HEK293 (cell line): Measurements from ENCODE around the gene PLPP1.

ENCODE experiments used
- CTCF ChIP-seq: fragments of 450-650 bp; formaldehyde crosslinking; IDR thresholded peaks from 2 replicates; pipeline ENCODE4 v1.5.1; 2016; ENCODE audit warnings: missing biosample characterization, missing genetic modification characterization
- PRDM2 ChIP-seq: fragments of 450-650 bp; formaldehyde crosslinking; IDR thresholded peaks from 2 replicates; pipeline ENCODE4 v1.5.1; 2016; ENCODE audit warnings: missing biosample characterization, missing genetic modification characterization, borderline replicate concordance
- WT1 ChIP-seq: fragments of 450-650 bp; formaldehyde crosslinking; IDR thresholded peaks from 2 replicates; pipeline ENCODE4 v1.5.1; 2016; ENCODE audit warnings: missing biosample characterization, missing genetic modification characterization
- YY1 ChIP-seq: fragments of 450-650 bp; formaldehyde crosslinking; IDR thresholded peaks from 2 replicates; pipeline ENCODE4 v1.5.1; 2018; ENCODE audit warnings: missing biosample characterization, missing genetic modification characterization
- ZBTB8A ChIP-seq: fragments of 450-650 bp; formaldehyde crosslinking; IDR thresholded peaks from 2 replicates; pipeline ENCODE4 v1.5.1; 2016; ENCODE audit warnings: missing biosample characterization, missing genetic modification characterization
- ZFP37 ChIP-seq: fragments of 450-650 bp; formaldehyde crosslinking; IDR thresholded peaks from 2 replicates; pipeline ENCODE4 v1.5.1; 2016; ENCODE audit warnings: missing biosample characterization, missing genetic modification characterization
- ZFP41 ChIP-seq: fragments of 450-650 bp; formaldehyde crosslinking; IDR thresholded peaks from 2 replicates; pipeline ENCODE4 v1.5.1; 2016; ENCODE audit warnings: missing biosample characterization, missing genetic modification characterization, borderline replicate concordance
- ZNF169 ChIP-seq: fragments of 450-650 bp; formaldehyde crosslinking; IDR thresholded peaks from 2 replicates; pipeline ENCODE4 v1.5.1; 2016; ENCODE audit warnings: missing biosample characterization, missing genetic modification characterization
- ZNF184 ChIP-seq: fragments of 450-650 bp; IDR thresholded peaks from 2 replicates; pipeline ENCODE4 v1.5.1; 2018; ENCODE audit warnings: missing biosample characterization, mild to moderate bottlenecking, missing genetic modification characterization
- ZNF214 ChIP-seq: fragments of 450-650 bp; formaldehyde crosslinking; IDR thresholded peaks from 2 replicates; pipeline ENCODE4 v1.5.1; 2017; ENCODE audit warnings: missing biosample characterization, mild to moderate bottlenecking, missing genetic modification characterization, borderline replicate concordance
- ZNF416 ChIP-seq: fragments of 450-650 bp; formaldehyde crosslinking; IDR thresholded peaks from 2 replicates; pipeline ENCODE4 v1.5.1; 2016; ENCODE audit warnings: missing biosample characterization, missing genetic modification characterization
- ZNF629 ChIP-seq: fragments of 450-650 bp; formaldehyde crosslinking; IDR thresholded peaks from 2 replicates; pipeline ENCODE4 v1.5.1; 2017; ENCODE audit warnings: missing biosample characterization, missing genetic modification characterization
- TF ChIP-seq, protein P1 (sequence below): fragments of 450-650 bp; formaldehyde crosslinking; IDR thresholded peaks from 2 replicates; pipeline ENCODE4 v1.5.1; 2017; ENCODE audit warnings: missing biosample characterization, mild to moderate bottlenecking, missing genetic modification characterization, moderate library complexity

DNA sequence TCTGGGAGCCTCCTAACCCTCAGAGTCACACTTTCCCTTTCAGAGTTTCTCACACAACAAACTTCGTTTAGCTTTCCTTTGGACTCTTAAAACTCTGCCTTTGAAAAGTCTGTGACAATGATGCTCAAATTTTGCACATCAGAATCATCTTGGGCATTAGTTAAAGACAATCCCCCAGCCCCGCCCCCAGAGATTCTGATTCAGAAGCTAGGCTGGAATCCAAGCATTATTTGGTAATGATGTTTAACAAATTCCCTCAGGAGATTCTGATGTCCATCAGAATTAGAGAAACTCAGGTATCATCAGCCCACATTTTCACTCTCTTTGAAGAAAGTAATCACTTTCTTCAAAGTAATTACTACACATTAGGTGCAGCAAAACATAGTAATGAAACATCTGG is 9.6 kb upstream of the PLPP1 start:
- TF ChIP-seq ZNF416 (tag by site-specific recombination) (no peak), PRDM2 (tag by site-specific recombination) (no peak), CTCF (tag by site-specific recombination) (no peak), ZFP41 (no peak), ZBTB8A (no peak), ZNF184 (tag by site-specific recombination) (no peak), ZFP37 (no peak), ZNF214 (tag by site-specific recombination) (no peak), ZNF169 (tag by site-specific recombination) (no peak), ZNF629 (tag by site-specific recombination) (no peak), YY1 (tag by site-specific recombination) (no peak), WT1 (tag by site-specific recombination) (no peak)
- TF ChIP-seq, protein P1, sequence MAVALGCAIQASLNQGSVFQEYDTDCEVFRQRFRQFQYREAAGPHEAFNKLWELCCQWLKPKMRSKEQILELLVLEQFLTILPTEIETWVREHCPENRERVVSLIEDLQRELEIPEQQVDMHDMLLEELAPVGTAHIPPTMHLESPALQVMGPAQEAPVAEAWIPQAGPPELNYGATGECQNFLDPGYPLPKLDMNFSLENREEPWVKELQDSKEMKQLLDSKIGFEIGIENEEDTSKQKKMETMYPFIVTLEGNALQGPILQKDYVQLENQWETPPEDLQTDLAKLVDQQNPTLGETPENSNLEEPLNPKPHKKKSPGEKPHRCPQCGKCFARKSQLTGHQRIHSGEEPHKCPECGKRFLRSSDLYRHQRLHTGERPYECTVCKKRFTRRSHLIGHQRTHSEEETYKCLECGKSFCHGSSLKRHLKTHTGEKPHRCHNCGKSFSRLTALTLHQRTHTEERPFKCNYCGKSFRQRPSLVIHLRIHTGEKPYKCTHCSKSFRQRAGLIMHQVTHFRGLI (tag by site-specific recombination): no peak
